SIG-M5 treated with dmso at 0.1 percent for 504 hours (cell line): ENCODE results near the gene ARID4B.
"Not testable (repeated sequence)": the region's sequence is repeated elsewhere in the genome, so short reads cannot be mapped to it uniquely, and the experiment has no call there.

Source experiments
- DNase-seq: peaks from one replicate; lab custom pipeline; 2025; ENCODE audit not compliant: unreplicated experiment; lab: John Stamatoyannopoulos, UW

ARID4B gene, protein sequence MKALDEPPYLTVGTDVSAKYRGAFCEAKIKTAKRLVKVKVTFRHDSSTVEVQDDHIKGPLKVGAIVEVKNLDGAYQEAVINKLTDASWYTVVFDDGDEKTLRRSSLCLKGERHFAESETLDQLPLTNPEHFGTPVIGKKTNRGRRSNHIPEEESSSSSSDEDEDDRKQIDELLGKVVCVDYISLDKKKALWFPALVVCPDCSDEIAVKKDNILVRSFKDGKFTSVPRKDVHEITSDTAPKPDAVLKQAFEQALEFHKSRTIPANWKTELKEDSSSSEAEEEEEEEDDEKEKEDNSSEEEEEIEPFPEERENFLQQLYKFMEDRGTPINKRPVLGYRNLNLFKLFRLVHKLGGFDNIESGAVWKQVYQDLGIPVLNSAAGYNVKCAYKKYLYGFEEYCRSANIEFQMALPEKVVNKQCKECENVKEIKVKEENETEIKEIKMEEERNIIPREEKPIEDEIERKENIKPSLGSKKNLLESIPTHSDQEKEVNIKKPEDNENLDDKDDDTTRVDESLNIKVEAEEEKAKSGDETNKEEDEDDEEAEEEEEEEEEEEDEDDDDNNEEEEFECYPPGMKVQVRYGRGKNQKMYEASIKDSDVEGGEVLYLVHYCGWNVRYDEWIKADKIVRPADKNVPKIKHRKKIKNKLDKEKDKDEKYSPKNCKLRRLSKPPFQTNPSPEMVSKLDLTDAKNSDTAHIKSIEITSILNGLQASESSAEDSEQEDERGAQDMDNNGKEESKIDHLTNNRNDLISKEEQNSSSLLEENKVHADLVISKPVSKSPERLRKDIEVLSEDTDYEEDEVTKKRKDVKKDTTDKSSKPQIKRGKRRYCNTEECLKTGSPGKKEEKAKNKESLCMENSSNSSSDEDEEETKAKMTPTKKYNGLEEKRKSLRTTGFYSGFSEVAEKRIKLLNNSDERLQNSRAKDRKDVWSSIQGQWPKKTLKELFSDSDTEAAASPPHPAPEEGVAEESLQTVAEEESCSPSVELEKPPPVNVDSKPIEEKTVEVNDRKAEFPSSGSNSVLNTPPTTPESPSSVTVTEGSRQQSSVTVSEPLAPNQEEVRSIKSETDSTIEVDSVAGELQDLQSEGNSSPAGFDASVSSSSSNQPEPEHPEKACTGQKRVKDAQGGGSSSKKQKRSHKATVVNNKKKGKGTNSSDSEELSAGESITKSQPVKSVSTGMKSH (N-terminal part only)

DNA sequence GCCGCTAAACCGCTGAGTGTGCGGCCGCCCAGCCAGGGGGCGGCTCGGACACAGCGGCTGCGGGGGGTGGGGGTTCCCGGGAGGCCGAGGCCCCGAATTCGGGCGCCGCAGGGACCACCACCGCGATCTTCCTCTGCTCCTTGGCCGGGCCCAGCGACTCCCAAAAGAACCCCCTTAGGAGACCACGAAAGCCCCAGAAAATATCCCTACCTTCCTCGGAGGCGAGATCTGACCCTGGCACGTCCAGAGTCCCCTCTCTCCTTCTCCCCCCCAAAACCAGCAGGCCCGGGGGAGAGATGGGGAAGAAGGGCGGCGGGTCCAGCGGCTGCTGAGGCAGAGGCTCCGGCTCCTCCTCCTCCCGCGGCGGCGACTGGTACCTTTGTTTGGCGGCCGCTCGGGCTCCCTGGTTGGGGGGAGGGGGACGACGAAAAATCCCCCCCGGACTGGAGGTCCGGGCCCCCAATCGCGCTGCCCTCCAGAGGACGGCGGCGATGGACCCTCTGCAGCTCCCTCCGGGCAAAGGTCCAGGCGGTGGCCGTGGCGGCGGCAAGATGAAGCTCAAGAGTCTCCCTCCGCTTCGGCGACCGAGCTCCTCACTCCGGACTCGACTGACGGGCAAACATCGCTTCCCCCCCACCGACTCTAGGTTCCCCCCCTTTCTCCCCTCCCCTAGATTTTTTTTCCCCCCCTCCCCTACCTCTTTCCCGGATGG, at the start of gene ARID4B:
Gene ARID4B (minus strand): TSS at position 621 of the 712 bp plus-strand sequence. CDS start 1,260 bp downstream, outside the sequence.
- peak; percentile 67 for DNase-seq

DNA sequence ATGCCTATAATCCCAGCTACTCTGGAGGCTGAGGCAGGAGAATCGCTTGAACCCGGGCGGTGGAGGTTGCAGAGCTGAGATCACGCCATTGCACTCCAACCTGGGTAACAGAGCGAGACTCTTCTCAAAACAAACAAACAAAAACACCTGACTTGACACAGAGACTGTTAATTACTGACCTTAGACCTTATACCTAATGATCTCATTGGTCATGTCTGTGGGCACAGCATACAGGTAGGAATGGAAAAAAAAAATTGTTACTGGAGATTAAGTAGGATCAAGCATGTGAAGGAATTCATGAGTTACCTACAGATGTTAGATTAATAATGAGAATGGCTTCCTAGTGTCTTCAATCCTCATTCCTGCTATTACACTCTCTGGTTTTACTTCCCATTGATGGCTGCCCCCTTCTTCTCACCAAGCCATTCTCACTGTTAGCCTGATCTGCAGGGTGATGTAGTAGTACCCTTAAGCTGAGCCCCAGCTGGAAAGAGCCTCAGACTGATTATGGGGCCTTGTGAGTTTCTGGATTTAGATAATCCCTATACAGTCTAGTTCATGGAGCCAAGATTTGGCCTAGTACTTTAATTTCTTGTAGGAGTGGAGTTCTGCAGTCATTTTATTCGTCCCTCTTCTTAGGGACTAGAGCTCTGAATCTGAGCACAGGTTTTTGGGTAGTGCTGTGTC, 48.1 kb upstream of the ARID4B start:
- no peak for DNase-seq

DNA sequence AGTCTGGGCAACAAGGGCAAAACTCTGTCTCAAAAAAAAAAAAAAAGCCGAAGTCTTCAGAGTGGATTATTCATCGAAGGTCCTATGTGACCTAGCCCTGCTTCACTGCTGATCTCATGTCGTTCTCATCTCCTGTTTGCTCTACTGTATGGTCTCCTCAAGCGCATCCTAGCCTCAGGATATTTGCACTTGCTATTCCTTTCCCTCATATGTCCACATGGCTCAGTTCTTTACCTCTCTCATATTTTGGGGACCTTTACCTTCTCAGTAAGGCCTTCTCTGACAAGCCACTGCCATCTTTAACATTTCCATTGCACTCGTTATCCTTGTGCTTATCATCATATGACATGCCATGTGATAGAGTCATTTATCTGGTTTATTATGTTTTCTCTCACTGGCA, 41.8 kb upstream of the ARID4B start:
- DNase-seq: no peak

DNA sequence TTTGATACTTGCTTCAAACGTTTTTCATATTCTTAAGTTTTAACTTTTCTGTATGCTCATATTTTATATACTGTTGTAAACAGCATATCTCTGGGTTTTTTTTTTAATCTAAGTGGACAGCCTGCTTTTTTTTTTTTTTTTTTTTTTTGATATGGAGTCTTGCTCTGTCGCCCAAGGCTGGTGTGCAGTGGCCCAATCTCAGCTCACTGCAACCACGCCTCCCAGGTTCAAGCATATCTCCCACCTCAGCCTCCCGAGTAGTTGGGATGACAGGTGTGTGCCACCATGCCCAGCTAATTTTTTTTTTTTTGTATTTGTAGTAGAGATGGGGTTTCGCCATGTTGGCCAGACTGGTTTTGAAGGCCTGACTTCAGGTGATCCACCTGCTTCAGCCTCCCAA, 40.4 kb upstream of the ARID4B start:
- DNase-seq: no peak

DNA sequence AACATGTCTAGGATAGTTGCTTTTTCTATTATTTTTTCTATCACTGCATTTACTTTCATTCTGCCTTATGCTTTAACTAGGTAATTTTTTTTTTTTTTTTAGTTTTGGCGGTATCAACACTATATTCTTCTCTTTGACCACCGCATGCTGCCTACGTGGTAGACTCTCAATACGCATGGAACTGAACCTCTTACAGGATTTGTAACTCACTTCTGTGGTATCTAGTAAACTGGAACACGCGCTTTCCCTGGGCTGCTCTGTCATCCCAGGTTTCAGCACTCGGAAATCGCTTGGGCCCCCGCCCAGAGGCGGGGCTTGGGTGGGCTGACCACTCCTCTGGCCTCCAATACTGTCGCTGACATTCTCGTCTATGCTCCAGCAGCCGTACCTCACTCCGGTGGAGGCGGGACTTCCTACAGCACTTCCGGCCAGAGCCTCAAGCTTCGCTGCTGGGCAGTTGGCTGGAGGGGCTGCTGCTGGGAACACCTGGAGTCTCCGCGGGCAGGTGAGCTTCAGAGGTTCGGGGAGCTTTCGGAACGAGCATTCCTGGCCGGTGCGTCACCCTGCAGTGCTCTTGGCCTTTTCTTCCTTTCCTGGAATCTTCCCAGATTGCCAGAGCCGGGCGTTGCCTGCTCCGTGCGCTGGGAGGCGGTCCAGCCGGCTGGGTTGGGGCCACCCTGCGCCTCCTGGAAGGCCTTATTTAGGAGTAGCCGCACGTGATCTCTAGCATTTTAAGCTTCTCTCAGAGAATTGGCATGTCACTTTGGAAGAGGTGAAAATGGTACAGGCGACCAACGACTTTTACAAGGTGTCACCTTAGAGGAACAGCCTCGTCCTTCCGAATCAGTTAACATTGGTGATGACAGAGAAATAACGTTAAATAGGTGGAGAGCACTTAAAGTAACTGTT, 39.3 kb upstream of the ARID4B start, which contains the start of gene TBCE:
Gene TBCE (plus strand): TSS at position 428 of the 909 bp plus-strand sequence. CDS start 12,623 bp downstream, outside the sequence.
- DNase-seq: peak; percentile 99

DNA sequence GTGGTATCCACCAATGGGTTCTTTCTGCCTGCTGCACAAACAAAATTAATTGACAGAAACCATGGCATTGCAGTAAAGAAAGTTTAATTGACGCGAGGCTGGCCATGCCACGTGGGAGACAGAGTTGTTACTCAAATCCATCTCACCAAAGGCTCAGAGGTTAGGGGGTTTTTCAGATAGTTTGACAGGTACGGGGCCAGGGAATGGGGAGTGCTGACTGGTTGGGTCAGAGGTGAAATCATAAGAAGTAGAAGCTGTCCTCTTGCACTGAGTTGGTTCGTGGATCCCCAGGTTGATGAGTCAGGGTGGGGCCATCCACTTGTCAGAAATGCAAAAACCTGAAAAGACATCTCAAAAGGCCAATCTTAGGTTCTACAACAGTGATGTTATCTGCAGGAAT, 38.3 kb upstream of the ARID4B start:
- DNase-seq: no peak

DNA sequence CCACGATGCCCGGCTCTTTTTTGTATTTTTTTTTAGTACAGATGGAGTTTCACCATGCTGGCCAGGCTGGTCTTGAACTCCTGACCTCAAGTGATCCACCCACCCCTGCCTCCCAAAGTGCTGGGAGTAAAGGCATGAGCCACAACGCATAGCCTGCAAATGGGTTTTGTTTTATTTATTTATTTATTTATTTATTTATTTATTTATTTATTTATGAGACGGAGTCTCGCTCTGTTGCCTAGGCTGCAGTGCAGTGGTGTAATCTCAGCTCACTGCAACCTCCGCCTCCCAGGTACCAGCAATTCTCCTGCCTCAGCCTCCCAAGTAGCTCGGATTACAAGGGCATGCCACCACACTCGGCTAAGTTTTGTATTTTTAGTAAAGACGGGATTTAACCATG, 36.2 kb upstream of the ARID4B start:
- not testable (repeated sequence) for DNase-seq

DNA sequence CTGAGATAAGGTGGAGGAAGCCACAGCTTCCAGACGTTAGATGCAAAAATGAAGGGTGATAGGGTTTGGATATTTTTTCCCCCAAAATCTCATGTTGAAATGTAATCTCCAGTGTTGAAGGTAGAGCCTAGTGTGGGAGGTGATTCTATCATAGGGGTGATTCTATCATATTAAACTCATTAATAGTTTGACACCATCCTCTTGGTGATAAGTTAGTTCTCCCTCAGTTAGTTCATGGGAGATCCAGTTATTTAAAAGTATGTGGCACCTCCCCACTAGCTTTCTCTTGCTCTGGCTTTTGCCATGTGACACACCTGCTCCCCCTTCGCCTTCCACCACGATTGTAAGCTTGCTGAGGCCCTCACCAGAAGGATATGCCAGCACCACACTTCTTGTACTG, 30.9 kb upstream of the ARID4B start:
- DNase-seq: no peak

DNA sequence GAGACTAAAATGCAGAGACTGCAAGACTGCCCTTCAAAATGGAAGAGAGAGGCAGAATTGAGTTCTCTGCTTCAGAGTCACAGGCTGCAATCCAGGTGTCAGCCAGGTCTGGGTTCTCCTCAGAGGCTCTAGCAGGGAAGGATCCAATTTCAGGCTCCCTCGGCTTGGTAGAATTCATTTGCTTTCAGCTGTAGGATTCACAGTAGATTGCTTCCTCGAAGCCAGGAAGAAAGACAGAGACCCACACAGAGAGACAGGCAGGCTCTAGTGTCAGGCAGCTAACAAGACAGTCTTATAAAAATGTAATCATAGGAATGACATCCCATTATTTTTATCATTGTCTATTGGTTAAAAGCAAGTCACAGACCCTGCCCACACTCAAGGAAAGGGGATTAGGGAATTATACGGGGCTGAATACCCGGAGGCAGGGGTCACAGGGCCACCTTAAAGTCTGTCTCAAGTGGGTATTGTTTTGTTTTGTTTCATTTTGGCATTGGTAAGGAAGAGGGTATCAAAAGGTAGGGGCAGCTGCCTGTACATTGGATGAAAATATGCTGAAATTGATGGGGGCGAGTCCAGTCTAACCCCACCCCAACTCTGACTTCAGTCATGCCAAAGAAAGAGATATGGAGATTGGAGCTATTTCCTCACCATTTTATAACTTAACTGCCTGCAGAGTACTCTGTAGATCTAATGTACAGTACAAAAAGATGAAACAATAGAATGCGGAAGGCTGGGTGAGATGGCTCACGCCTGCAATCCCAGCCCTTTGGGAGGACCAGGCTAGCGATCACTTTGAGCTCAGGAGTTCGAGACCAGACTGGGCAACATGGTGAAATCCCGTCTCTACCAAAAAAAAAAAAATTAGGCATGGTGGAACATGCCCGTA, 29.8 kb upstream of the ARID4B start:
- DNase-seq: no peak

DNA sequence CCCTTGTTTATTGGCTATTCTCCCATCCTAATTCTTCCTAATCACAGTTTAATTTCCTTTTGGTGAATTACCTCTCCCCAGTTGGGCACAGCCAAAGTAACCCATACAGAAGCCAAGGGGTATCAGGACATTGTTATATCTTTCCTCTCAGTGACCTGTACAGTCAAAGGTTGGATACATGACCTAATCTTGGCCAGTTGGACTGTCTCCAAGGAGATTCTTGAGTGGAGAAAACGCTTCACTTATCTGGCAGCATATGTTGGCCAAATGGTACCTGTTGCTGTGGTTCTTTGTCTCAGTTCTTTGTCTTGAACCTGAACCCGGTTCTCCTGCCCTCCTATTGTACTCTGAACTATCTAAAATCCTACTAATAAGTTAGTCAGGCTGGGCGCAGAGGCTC, 23.9 kb upstream of the ARID4B start:
- DNase-seq: no peak

DNA sequence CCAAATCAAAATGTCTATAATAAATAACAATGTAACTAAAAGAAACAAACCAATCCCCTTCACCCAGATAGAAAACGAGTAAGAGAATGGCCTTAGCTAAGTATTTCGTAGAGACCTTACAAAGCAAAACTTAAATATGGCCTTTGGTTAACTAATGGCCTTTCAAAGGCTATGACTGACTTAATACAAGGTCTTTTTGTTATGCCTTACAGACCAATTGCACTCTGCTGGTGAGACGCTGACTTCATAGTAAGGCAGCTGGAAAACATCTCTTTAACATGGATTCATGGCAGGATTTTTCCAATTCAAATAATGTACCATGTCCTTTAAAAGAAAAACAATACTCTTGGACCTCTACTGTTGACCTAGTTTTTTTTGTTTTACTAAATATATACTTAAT, 23.5 kb upstream of the ARID4B start:
- DNase-seq: no peak

DNA sequence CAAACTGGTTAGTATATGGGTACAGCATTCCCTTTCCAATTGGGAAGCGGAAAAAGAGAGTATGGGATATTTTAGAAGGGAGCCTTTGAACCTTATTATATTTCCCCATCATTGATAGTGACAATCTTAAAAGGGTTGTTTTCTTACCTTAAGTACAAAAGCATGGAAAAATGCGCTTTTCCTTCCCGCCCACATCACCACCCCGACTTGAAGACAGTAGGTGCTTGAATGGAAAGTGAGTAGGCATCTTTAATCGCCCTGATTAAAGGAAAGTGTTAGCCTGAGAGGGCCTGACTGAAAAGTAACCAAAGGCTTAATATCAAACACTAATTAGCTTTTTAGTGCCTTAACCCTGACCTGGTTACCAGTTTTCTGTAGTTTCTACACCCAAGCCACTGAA, 15.7 kb upstream of the ARID4B start:
- no peak for DNase-seq

DNA sequence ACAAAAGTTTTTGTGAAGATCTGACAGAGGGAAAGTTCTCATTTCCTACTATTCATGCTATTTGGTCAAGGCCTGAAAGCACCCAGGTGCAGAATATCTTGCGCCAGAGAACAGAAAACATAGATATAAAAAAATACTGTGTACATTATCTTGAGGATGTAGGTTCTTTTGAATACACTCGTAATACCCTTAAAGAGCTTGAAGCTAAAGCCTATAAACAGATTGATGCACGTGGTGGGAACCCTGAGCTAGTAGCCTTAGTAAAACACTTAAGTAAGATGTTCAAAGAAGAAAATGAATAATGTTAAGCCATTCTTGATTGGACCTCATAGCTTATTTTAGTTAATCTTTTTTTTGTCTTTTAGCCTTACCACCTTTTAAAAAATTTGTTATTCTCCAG, 14.5 kb upstream of the ARID4B start:
- no peak for DNase-seq

DNA sequence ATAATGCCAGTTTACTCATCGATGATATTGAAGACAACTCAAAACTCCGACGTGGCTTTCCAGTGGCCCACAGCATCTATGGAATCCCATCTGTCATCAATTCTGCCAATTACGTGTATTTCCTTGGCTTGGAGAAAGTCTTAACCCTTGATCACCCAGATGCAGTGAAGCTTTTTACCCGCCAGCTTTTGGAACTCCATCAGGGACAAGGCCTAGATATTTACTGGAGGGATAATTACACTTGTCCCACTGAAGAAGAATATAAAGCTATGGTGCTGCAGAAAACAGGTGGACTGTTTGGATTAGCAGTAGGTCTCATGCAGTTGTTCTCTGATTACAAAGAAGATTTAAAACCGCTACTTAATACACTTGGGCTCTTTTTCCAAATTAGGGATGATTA, 14.1 kb upstream of the ARID4B start:
- no peak for DNase-seq

DNA sequence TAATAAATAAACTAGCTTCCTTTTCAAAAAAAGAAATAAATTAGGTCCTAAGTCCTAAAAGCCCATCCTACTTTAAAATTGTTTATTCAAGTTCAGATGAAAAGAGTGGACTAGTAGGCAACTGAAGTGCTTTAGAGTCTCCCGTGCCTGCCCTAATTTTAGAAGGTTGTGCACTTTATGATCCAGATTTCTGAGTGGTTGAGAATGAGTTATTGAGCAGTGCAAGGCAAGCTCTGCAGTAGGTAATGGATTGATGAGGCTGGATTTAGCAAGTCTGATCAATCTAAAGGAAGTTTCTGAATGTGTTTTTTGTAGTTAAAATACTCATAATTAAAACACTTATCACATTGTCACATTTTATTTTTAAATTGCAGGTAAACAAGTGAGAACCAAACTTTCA, 13.4 kb upstream of the ARID4B start:
- DNase-seq: no peak

DNA sequence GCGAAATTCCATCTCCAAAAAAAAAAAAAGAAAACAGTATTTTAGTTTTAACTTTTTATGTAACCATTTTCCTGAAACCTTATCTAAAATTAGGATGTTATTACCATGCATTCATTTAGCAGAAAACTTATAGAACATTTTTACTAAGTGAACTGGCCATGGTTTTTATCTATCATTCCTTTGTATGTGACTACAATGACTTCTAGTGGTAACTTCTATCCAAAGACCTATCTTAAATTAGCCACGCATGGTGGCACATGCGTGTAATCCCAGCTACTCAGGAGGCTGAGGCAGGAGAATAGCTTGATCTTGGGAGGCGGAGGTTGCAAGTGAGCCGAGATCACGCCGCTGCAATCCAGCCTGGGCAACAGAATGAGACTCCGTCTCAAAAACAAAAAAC, 11.8 kb upstream of the ARID4B start:
- no peak for DNase-seq

DNA sequence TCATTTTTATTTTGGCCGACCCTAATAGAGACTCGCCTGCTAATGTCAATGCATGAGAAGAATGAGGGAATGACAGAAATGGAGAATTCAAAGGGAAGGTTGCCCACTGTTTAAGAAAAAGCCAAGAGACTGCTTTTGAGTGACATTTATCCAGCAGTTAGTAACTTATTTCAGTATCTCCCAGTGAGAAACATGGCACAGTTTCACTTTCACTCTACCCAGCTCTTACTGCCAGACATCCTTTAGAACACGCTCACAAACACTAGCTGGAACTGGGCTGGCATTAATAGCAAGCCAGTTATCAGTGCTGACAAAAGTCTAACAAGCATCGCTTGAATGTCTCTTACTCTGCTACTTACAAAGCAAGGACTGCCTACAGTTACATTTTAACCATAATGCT, 8.9 kb upstream of the ARID4B start:
- no peak for DNase-seq

DNA sequence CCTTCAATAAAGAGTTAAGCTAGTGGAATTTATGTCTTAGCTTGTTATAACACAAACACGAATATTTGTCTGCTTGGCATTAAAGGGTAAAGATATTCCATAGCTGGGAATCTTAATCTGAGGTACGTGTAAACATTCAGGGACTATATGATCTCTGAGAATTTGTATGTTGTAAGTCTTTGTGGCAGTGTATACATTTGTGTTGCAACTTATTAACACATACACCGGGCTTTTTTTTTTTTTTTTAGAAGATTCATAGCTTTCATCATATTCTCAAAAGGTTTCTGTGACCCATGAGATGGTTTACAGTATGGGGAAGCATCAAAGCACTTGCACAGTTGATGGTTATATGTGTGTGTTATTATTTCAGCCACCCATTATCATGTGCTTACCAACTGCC, 3.4 kb upstream of the ARID4B start:
- DNase-seq: peak; percentile 58
